Gastroesophageal sphincter (tissue), 4 donors: ENCODE results near the gene MOK. TPM values are rescaled to one million over a fixed set of nuclear protein-coding genes. Genes with fewer than 3 reads are reported as not detected.

Experiments
- ATAC-seq: fragments of 150-250 bp; one replicate; pipeline ENCODE4 v1.9.1; 2016; ENCODE audit warnings: mild to moderate bottlenecking, moderate library complexity
- H3K27ac ChIP-seq, 4 donors: fragments of 200-600 bp; sonication (generic) in 3 of 4; 1 replicate in 3 of 4; 2 replicates in 1 of 4; pipeline ENCODE4 v1.5.1; 2016 to 2019
- H3K27me3 ChIP-seq: fragments of 200-600 bp; sonication (generic); one replicate; pipeline ENCODE4 v1.5.1; 2019
- H3K36me3 ChIP-seq, 2 donors: fragments of 200-600 bp; sonication (generic); one replicate each; pipeline ENCODE4 v1.5.1; 2019; ENCODE audit warnings: control low read depth in 1 of 2
- H3K4me1 ChIP-seq, 3 donors: fragments of 200-600 bp; sonication (generic); 1 replicate in 2 of 3; 2 replicates in 1 of 3; pipeline ENCODE4 v1.5.1; 2016 to 2019; ENCODE audit warnings: control low read depth in 2 of 3
- H3K4me3 ChIP-seq, 2 donors: fragments of 200-600 bp; sonication (generic); one replicate each; pipeline ENCODE4 v1.5.1; 2019; ENCODE audit warnings: mild to moderate bottlenecking in 1 of 2, moderate library complexity in 1 of 2
- H3K9me3 ChIP-seq, 3 donors: fragments of 200-600 bp; sonication (generic); one replicate each; pipeline ENCODE4 v1.5.1; 2017 to 2019; ENCODE audit warnings: control low read depth in 2 of 3
- EP300 ChIP-seq: sonication (generic); formaldehyde crosslinking; IDR thresholded peaks from one replicate; pipeline ENCODE4 v1.6.1; 2017; ENCODE audit warnings: antibody characterized with exemption, mild to moderate bottlenecking
- POLR2A ChIP-seq, 2 donors: fragments of 450-650 bp; IDR thresholded peaks; one replicate each; pipeline ENCODE4 v1.6.1; 2017; ENCODE audit warnings: antibody characterized with exemption in 2 of 2, mild to moderate bottlenecking in 2 of 2, moderate library complexity in 1 of 2
- POLR2AphosphoS5 ChIP-seq: sonication (generic); formaldehyde crosslinking; IDR thresholded peaks from one replicate; pipeline ENCODE4 v1.6.1; 2017; ENCODE audit warnings: antibody characterized with exemption
- WGBS, 2 donors: methylation state at CpG; one replicate each; pipeline ENCODE4 v1.1.5; 2018; ENCODE audit warnings: low coverage in 1 of 2; 5-methylcytosine and 5-hydroxymethylcytosine counted together
- total RNA-seq, 4 donors: library from RNA; depleted of rRNA; stranded (reverse); fragments of >200 nt; gene quantifications; one replicate each; pipeline ENCODE4 v1.1.0, GENCODE V29; 2016
- TF ChIP-seq, protein P1 (sequence below), 4 experiments: fragments of 200-600 bp in 2 of 4; fragments of 450-650 bp in 2 of 4; sonication (generic) in 1 of 4; IDR thresholded peaks; one replicate each; pipeline ENCODE4 v1.5.1; 2017 to 2019; ENCODE audit warnings: antibody characterized with exemption in 4 of 4, mild to moderate bottlenecking in 2 of 4, moderate library complexity in 2 of 4

The MOK gene
- total RNA-seq, 4 donors from 2014 or later, result 10.6 to 15.4 (median 10.7) TPM

- Histone ChIP-seq H3K4me3 (no peak overlapping the region), H3K36me3 (peaks cover 0 to 48% of the 10 kb centered on the region in 2 donors), H3K27ac (no peak overlapping the region), H3K9me3 (no peaks in the 10 kb centered on the region), H3K27me3 (no peaks in the 10 kb centered on the region), H3K4me1 (peaks cover 0 to 2% (median 0%) of the 10 kb centered on the region in 3 donors)
- 79% methylated on average over 2 of the region's 9 CpGs; no CpG with 5 or more reads in 1 of the 2 donors for WGBS, 2 donors
- ATAC-seq, result no peak
- TF ChIP-seq POLR2AphosphoS5 (no peak), POLR2A (IDR thresholded peaks at IDR 0.05) (no peak), EP300 (no peak)
- TF ChIP-seq, protein P1, sequence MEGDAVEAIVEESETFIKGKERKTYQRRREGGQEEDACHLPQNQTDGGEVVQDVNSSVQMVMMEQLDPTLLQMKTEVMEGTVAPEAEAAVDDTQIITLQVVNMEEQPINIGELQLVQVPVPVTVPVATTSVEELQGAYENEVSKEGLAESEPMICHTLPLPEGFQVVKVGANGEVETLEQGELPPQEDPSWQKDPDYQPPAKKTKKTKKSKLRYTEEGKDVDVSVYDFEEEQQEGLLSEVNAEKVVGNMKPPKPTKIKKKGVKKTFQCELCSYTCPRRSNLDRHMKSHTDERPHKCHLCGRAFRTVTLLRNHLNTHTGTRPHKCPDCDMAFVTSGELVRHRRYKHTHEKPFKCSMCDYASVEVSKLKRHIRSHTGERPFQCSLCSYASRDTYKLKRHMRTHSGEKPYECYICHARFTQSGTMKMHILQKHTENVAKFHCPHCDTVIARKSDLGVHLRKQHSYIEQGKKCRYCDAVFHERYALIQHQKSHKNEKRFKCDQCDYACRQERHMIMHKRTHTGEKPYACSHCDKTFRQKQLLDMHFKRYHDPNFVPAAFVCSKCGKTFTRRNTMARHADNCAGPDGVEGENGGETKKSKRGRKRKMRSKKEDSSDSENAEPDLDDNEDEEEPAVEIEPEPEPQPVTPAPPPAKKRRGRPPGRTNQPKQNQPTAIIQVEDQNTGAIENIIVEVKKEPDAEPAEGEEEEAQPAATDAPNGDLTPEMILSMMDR (IDR thresholded peaks at IDR 0.05), result no peak
These were observed 75.2 kb downstream of the MOK start for GRCh38 chr14:102229739-102230092.

DNA sequence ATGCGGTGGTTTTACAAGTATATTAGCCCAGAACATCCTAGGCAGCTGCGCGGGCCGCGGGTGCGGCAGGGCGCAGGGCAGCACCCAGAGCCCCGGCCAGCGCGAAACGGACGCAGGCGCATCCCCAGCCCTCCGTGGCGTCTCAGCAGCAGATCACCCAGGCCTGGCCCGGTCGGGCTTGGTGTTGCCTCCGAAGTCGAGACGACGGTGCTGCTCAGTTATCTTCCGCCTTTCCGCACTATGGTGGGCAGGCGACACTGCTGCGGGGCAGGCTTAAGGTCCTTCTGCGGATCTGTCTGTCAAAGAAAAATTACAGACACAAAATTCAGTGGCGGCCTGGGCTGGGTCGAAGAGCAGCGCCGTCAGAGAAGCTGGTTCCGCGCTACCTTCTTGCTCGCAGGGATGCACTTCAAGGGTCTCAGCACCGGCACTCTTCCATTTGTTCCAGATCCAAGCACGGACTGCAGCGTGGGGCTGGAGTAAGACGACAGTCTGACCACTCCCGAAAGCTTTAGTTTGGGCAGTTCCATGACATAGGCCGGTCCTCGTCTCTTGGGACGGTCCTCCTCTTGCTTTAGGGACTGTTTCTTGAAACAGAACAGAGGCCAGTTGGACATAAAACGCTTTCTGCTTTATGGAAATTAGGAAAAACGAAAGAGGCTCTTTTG, 75.8 kb downstream of the MOK start:
- no peak overlapping the region for H3K27ac ChIP-seq
- H3K27me3 ChIP-seq, result no peaks in the 10 kb centered on the region
- ATAC-seq, result no peak
- H3K4me3 ChIP-seq, result no peak overlapping the region
- H3K9me3 ChIP-seq, result no peaks in the 10 kb centered on the region
- 90 to 99% methylated on average over 10 to 14 of the region's 43 CpGs for WGBS, 2 donors
- peaks cover 0 to 49% of the 10 kb centered on the region in 2 donors for H3K36me3 ChIP-seq
- no peaks in the 10 kb centered on the region for H3K4me1 ChIP-seq
- TF ChIP-seq EP300 (no peak), POLR2AphosphoS5 (no peak), POLR2A (IDR thresholded peaks at IDR 0.05) (no peak)
- TF ChIP-seq, protein P1 (IDR thresholded peaks at IDR 0.05), result no peak

DNA sequence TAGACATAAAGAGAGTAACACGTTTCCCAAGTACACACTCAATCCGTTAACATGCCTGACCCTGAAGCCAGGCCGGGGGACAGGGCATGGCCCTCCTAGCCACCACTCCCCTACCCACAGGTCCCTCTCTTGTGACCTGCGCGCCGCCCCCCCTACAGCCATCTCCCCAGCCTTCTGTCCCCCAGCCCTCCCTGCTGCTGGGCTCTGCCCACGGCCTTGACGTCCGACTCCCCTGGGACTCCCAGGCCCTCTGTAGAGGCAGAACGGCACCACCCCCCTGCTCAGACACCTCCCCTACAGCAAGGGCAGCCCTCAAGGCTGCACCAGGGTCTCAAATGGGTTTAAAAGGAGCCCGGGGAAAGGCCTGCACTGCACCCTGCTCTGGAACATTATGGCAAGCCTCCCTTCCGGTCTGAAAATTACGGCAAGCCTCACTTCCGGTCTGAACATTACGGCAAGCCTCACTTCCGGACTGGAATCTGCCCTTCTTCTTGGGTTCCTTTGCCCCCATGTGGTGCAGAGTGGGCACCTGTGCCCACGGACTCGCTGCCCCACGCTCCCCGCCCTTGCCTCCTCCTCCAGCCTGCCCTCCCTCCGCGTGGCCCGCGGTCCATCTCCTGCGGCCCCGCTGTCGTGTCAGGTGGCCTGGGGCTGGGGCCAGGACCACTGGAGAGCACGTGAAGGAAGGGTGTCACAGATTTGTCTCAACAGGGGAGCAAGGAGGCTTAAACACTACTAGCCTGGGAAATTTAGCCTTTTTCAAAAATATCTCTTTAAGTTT, 77.6 kb downstream of the MOK start:
- peaks cover 0 to 51% of the 10 kb centered on the region in 2 donors for H3K36me3 ChIP-seq
- H3K4me3 ChIP-seq, result no peak overlapping the region
- H3K4me1 ChIP-seq, result no peaks in the 10 kb centered on the region
- TF ChIP-seq EP300 (no peak), POLR2AphosphoS5 (no peak)
- no peak overlapping the region for H3K27ac ChIP-seq
- no peaks in the 10 kb centered on the region for H3K27me3 ChIP-seq
- no peak for ATAC-seq
- no peaks in the 10 kb centered on the region for H3K9me3 ChIP-seq
- 62 to 81% methylated on average over 6 to 11 of the region's 28 CpGs for WGBS, 2 donors

- ATAC-seq, result no peak
- H3K36me3 ChIP-seq, result peaks cover 0 to 51% of the 10 kb centered on the region in 2 donors
- 82% methylated on average over 13 of the region's 27 CpGs; no CpG with 5 or more reads in 1 of the 2 donors for WGBS, 2 donors
These were observed 78.4 kb downstream of the MOK start for GRCh38 chr14:102226356-102227125.

More at GRCh38 chr14:102226356-102227125, 78.4 kb downstream of the MOK start:
- TF ChIP-seq, protein P1 (IDR thresholded peaks at IDR 0.05), result no peak
- TF ChIP-seq EP300 (no peak), POLR2AphosphoS5 (no peak), POLR2A (IDR thresholded peaks at IDR 0.05) (no peak)
- no peak overlapping the region for H3K4me3 ChIP-seq
- no peak overlapping the region for H3K27ac ChIP-seq
- H3K9me3 ChIP-seq, result no peaks in the 10 kb centered on the region
- no peaks in the 10 kb centered on the region for H3K27me3 ChIP-seq
- H3K4me1 ChIP-seq, result no peaks in the 10 kb centered on the region
